Urinary bladder (tissue), 4 donors: Measurements from ENCODE around the gene ADAM10. TPM values are rescaled to one million over a fixed set of nuclear protein-coding genes. Genes with fewer than 3 reads are reported as not detected.

Experiments used
- DNase-seq: peaks from one replicate; pipeline ENCODE4 v3.0.0-alpha.2; 2015; ENCODE audit errors: extremely low spot score
- H3K27ac ChIP-seq: one replicate; pipeline ENCODE4 v1.5.1; 2013; ENCODE audit warnings: low read depth, mild to moderate bottlenecking, moderate library complexity
- H3K36me3 ChIP-seq: one replicate; pipeline ENCODE4 v1.6.1; 2013; ENCODE audit warnings: mild to moderate bottlenecking, moderate library complexity; ENCODE audit not compliant: insufficient read depth
- H3K4me1 ChIP-seq: one replicate; pipeline ENCODE4 v1.6.1; 2013; ENCODE audit warnings: mild to moderate bottlenecking, moderate library complexity; ENCODE audit not compliant: insufficient read depth
- H3K4me3 ChIP-seq: one replicate; pipeline ENCODE4 v1.5.1; 2013; ENCODE audit warnings: low read depth, low read length
- WGBS: extraction: QIAGEN DNeasy Blood & Tissue Kit; methylation state at CpG from one replicate; pipeline ENCODE4 v1.1.7; 2013; 5-methylcytosine and 5-hydroxymethylcytosine counted together
- polyA plus RNA-seq: library from polyadenylated mRNA; stranded (reverse); fragments of 200-250 nt; gene quantifications from one replicate; pipeline ENCODE4 v1.2.3, GENCODE V29; 2013
- total RNA-seq: library from RNA; depleted of rRNA; stranded (reverse); fragments of >200 nt; gene quantifications from one replicate; pipeline ENCODE4 v1.2.3, GENCODE V29; 2014
- donor health status: healthy with polysubstance abuse.
- donor health status: healthy.

Gene ADAM10
- total and polyA plus RNA-seq, 2 donors: 45.6 to 207 TPM

GRCh38 chr15:58556541-58556940, 193.0 kb downstream of the ADAM10 start:
- Histone ChIP-seq H3K36me3 (no peaks in the 10 kb centered on the region), H3K27ac (no peak overlapping the region), H3K4me3 (no peak overlapping the region), H3K4me1 (peaks cover 2% of the 10 kb centered on the region)
- DNase-seq: no peak
- 85% methylated on average over 3 of the region's 3 CpGs for WGBS

- Histone ChIP-seq H3K36me3 (no peaks in the 10 kb centered on the region), H3K4me3 (no peak overlapping the region), H3K4me1 (peaks cover 2% of the 10 kb centered on the region), H3K27ac (no peak overlapping the region)
- no peak for DNase-seq
- WGBS: 85% methylated on average over 2 of the region's 2 CpGs
These were observed 193.5 kb downstream of the ADAM10 start for GRCh38 chr15:58556028-58556361.

- no peak for DNase-seq
- peaks cover 2% of the 10 kb centered on the region for H3K4me1 ChIP-seq
- 81% methylated on average over 15 of the region's 15 CpGs for WGBS
- no peaks in the 10 kb centered on the region for H3K36me3 ChIP-seq
- H3K27ac ChIP-seq: no peak overlapping the region
- H3K4me3 ChIP-seq: no peak overlapping the region
These were observed 194.1 kb downstream of the ADAM10 start for GRCh38 chr15:58555162-58556027.

DNA sequence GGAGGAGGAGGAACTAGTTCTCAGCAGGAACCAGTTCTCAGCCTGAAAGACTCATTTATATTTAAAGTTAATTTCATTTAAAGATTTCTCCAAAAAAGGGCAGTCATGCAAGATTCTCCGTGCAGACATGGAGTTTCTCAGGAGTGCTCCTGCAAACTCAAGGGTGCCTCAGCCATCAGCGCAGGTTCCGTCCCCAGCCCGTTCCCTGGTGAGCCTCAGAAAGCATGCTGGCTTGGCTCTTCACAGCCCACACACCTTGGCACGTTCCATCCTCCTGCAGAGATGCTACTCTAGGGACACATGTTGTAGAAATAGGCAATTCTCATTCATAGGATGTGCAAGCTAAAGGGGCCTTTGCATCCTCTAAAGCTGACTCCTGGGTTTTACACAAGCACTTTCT, 194.7 kb downstream of the ADAM10 start:
- whole genome bisulfite sequencing: 93% methylated on average over 5 of the region's 5 CpGs
- H3K36me3 ChIP-seq: no peaks in the 10 kb centered on the region
- no peak overlapping the region for H3K27ac ChIP-seq
- no peak overlapping the region for H3K4me3 ChIP-seq
- no peak for DNase-seq
- H3K4me1 ChIP-seq: peaks cover 2% of the 10 kb centered on the region

DNA sequence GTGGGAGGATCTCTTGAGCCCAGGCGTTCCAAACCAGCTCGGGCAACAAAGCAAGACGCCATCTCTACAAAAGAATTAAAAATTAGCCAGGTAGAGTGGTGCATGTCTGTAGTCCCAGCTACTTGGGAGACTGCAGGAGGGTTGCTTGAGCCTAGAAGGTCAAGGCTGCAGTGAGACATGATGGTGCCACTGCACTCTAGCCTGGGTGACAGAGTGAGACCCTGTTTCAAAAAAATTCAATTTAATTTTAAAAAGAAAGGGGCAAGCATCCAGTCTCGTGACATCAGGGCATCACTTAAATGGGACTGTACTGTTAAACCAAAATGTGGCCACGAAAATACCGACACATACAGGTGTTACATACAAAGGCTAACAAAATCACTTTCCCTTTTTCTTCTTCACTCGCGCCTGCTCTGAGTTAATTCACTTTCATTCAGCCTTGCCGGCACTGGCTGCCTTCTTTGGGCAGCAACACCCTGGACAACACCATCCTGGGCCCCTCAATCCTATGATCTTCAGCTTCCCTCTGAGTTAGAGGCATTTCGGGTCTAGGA, 196.1 kb downstream of the ADAM10 start:
- WGBS: 98% methylated on average over 10 of the region's 10 CpGs
- no peaks in the 10 kb centered on the region for H3K36me3 ChIP-seq
- no peak overlapping the region for H3K27ac ChIP-seq
- H3K4me3 ChIP-seq: no peak overlapping the region
- DNase-seq: no peak
- H3K4me1 ChIP-seq: peaks cover 2% of the 10 kb centered on the region

DNA sequence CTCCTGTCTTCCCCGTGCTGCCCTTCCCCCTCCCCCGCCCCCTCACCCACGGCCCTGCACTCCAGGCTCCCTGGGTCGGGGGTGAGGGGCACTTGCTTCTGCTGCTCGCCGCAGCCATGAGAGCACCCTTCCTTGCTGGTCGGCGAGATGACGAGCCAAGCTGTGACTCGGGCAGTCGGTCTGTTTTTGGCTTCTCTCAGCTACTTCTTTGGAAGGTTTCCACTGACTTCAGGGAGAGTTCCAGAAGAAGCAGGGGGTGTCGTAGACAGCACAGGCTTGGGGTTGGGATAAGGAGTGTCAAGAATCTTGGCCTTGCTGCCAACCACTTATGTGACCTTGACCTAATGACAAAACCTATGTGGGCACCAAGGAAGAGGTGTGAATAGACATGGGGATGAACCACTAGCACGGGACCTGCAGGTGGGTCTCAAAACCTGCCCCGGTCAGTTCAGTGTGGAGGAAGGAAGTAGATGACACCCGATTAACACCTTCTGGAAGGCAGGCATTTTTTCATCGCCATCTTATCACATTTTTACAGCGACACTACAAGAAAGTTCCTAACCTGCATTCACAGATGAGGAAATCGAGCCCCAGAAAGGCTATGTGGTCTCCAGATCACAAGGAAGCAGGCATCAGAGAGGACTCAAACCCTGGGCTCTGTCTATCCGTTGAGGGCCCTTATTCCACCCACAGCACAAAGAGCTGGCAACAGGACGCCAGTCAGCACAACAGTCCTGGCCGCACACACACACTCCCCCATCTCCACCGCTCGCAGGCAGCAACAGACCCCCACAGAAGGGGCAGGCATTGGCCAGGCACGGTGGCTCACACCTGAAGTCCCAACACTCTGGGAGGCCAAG, 196.8 kb downstream of the ADAM10 start:
- no peak overlapping the region for H3K27ac ChIP-seq
- H3K4me3 ChIP-seq: no peak overlapping the region
- no peak for DNase-seq
- no peaks in the 10 kb centered on the region for H3K36me3 ChIP-seq
- WGBS: 68% methylated on average over 24 of the region's 24 CpGs
- peaks cover 2% of the 10 kb centered on the region for H3K4me1 ChIP-seq

GRCh38 chr15:58551764-58552504, 197.6 kb downstream of the ADAM10 start:
- peaks cover 2% of the 10 kb centered on the region for H3K4me1 ChIP-seq
- no peaks in the 10 kb centered on the region for H3K36me3 ChIP-seq
- H3K27ac ChIP-seq: no peak overlapping the region
- no peak overlapping the region for H3K4me3 ChIP-seq
- WGBS: 44% methylated on average over 23 of the region's 23 CpGs
- no peak for DNase-seq

- DNase-seq: no peak
- 90% methylated on average over 10 of the region's 10 CpGs for WGBS
- Histone ChIP-seq H3K36me3 (no peaks in the 10 kb centered on the region), H3K27ac (no peak overlapping the region), H3K4me3 (no peak overlapping the region), H3K4me1 (peaks cover 2% of the 10 kb centered on the region)
These were observed 198.3 kb downstream of the ADAM10 start for GRCh38 chr15:58551084-58551763.

DNA sequence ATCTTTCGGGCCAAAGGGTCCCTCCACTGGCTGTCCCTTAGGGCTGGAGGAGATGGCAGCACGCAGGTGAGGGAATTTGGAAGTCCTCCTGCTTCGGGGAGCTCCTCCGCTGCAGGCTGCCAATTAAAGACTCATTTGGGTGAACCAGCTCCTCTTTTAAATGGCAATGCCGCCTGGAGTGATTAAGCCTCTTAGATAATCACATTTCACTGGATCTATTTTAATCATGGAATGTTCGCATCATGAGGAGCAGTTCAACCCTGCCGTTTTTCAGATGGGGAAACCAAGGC, 199.8 kb downstream of the ADAM10 start:
- Histone ChIP-seq H3K27ac (no peak overlapping the region), H3K4me1 (peaks cover 2% of the 10 kb centered on the region), H3K36me3 (no peaks in the 10 kb centered on the region), H3K4me3 (no peak overlapping the region)
- WGBS: 85% methylated on average over 7 of the region's 7 CpGs
- no peak for DNase-seq

DNA sequence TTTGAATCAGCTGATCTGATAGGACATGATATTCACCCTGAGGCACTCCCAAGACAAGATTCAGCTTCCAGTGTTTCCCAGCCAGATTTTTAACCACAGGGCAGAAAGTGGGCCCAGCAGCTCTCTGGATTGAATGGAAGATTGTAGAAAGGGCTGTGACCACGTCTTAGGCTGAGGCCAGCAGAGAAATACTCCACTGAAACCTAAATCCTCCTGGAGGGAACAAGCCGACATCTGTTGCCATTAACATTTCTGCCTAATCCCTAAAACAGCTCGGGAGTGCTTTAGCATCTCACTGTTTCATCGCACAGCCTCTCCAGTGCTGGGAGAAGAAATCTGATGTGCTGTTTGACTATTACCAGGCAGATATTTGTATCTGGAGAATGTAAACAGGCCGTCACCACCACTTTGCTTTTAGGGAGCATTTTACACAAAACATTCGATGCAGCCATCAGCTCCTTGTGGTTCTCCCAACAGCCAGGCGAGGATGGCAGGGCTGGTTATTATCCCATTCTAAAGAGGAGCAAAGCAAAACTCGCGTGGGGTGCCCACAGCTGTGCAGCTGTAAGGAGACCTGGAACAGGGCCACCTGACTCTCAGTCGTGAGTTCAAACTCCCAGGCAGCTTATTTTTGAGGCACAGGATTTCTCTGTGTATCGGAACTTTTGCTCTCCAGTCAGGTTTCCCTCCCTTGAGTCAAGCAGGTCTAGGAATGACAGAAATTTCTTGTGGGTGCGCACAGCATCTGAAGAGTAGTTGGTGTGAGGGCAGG, 200.3 kb downstream of the ADAM10 start:
- DNase-seq: no peak
- no peak overlapping the region for H3K27ac ChIP-seq
- WGBS: 35% methylated on average over 12 of the region's 12 CpGs
- no peak overlapping the region for H3K4me3 ChIP-seq
- peaks cover 2% of the 10 kb centered on the region for H3K4me1 ChIP-seq
- no peaks in the 10 kb centered on the region for H3K36me3 ChIP-seq

- 86% methylated on average over 26 of the region's 26 CpGs for WGBS
- H3K4me1 ChIP-seq: peaks cover 2% of the 10 kb centered on the region
- H3K36me3 ChIP-seq: no peaks in the 10 kb centered on the region
- H3K27ac ChIP-seq: no peak overlapping the region
- no peak for DNase-seq
- no peak overlapping the region for H3K4me3 ChIP-seq
These were observed 201.0 kb downstream of the ADAM10 start for GRCh38 chr15:58548308-58549012.

GRCh38 chr15:58547628-58548307, 201.7 kb downstream of the ADAM10 start:
- Histone ChIP-seq H3K4me1 (peaks cover 2% of the 10 kb centered on the region), H3K27ac (no peak overlapping the region), H3K4me3 (no peak overlapping the region), H3K36me3 (no peaks in the 10 kb centered on the region)
- no peak for DNase-seq
- 98% methylated on average over 9 of the region's 9 CpGs for WGBS
